Bronchial epithelial cell (primary cell): ENCODE results near the gene HSD17B2. TPM values are rescaled to one million over a fixed set of nuclear protein-coding genes. Genes with fewer than 3 reads are reported as not detected.

Experiments used
- DNase-seq: peaks from one replicate; pipeline ENCODE4 v3.0.0-alpha.2; 2010; ENCODE audit warnings: low read depth
- FAIRE-seq: peaks from 2 replicates; lab custom pipeline; 2011; peaks lifted over from hg19 to GRCh38; lab: Jason Lieb, UNC
- H3K27me3 ChIP-seq: 2 replicates; pipeline ENCODE4 v1.5.1; 2011; ENCODE audit warnings: low read length; ENCODE audit not compliant: control insufficient read depth, insufficient read depth
- H3K36me3 ChIP-seq: 2 replicates; pipeline ENCODE4 v1.5.1; 2011; ENCODE audit warnings: low read length; ENCODE audit not compliant: control insufficient read depth, insufficient read depth
- H3K4me3 ChIP-seq: 2 replicates; pipeline ENCODE4 v1.5.1; 2011; ENCODE audit warnings: mild to moderate bottlenecking, low read depth, low read length, control low read depth
- total RNA-seq: library from RNA; depleted of rRNA; stranded (reverse); fragments of >200 nt; gene quantifications from 2 replicates; pipeline ENCODE4 v1.2.1, GENCODE V29; 2014
- TF ChIP-seq, protein P1 (sequence below): IDR thresholded peaks from 2 replicates; pipeline ENCODE4 v1.5.1; 2011; ENCODE audit warnings: mild to moderate bottlenecking, moderate library complexity, low read length, control low read depth, inconsistent platforms; ENCODE audit not compliant: insufficient read depth, severe bottlenecking

Gene HSD17B2
- total RNA-seq, 1 donor from 2014 or later = 63.7 TPM

DNA sequence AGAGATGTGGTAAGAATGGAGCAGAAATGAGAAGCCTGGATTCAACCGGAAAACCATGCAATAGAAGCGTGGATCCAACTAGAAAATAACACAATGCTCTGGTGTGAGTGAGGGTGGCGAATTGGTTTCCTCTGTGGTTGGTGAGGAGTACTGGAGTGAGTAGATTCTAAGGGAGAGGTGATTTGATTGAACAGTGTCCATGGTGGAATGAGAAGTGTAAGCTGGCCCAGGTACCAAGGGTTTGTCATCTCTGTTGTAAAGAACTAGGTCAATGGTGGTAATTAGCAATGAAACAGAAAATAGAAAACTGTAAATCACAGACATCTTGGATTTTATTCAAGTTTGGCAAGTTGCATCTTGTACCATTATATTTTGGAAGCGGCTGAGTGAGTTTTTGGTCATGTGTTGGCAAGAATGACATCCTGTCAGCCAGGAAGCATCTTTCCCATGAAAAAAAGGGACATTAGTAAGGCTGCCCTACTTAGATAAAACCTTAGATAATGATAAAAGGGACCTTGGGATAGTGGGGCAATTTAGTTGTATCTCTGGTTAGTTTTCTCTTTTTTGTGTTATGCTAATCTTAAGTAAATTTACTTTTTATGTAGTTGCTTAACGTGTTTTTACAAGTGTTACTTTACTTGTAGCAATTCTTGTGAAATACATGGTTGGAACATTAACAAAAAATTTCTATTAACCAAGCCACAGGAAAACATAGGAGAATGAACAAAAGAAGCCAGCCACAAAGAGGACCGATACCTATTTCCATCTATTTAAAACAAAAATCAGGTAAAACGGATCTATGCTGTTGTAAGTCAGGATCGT, 20.9 kb downstream of the HSD17B2 start:
- Histone ChIP-seq H3K36me3 (no peaks in the 10 kb centered on the region), H3K4me3 (no peak overlapping the region), H3K27me3 (no peaks in the 10 kb centered on the region)
- FAIRE-seq (peak; percentile 58), DNase-seq (peak; percentile 91)
- TF ChIP-seq, protein P1, sequence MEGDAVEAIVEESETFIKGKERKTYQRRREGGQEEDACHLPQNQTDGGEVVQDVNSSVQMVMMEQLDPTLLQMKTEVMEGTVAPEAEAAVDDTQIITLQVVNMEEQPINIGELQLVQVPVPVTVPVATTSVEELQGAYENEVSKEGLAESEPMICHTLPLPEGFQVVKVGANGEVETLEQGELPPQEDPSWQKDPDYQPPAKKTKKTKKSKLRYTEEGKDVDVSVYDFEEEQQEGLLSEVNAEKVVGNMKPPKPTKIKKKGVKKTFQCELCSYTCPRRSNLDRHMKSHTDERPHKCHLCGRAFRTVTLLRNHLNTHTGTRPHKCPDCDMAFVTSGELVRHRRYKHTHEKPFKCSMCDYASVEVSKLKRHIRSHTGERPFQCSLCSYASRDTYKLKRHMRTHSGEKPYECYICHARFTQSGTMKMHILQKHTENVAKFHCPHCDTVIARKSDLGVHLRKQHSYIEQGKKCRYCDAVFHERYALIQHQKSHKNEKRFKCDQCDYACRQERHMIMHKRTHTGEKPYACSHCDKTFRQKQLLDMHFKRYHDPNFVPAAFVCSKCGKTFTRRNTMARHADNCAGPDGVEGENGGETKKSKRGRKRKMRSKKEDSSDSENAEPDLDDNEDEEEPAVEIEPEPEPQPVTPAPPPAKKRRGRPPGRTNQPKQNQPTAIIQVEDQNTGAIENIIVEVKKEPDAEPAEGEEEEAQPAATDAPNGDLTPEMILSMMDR = no peak

DNA sequence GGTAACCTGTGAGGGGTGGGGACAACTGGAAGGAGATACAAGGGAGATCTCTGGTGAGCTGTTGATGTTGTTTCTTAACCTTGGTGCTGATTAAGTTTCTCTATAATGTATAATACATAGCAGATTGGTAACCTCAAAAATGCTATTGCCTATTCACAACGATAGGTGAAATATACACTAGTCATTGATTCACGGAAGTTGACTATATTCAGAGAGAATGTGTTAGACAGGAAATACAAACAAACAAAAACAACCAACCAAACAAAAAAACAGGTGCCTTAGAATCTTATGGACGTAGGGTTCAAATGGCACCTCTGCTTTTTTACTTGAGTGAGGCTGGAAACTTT, 21.5 kb downstream of the HSD17B2 start:
- H3K27me3 ChIP-seq = no peaks in the 10 kb centered on the region
- peak; percentile 80 for DNase-seq
- TF ChIP-seq, protein P1 = no peak
- H3K4me3 ChIP-seq = no peak overlapping the region
- H3K36me3 ChIP-seq = no peaks in the 10 kb centered on the region
- FAIRE-seq = no peak

DNA sequence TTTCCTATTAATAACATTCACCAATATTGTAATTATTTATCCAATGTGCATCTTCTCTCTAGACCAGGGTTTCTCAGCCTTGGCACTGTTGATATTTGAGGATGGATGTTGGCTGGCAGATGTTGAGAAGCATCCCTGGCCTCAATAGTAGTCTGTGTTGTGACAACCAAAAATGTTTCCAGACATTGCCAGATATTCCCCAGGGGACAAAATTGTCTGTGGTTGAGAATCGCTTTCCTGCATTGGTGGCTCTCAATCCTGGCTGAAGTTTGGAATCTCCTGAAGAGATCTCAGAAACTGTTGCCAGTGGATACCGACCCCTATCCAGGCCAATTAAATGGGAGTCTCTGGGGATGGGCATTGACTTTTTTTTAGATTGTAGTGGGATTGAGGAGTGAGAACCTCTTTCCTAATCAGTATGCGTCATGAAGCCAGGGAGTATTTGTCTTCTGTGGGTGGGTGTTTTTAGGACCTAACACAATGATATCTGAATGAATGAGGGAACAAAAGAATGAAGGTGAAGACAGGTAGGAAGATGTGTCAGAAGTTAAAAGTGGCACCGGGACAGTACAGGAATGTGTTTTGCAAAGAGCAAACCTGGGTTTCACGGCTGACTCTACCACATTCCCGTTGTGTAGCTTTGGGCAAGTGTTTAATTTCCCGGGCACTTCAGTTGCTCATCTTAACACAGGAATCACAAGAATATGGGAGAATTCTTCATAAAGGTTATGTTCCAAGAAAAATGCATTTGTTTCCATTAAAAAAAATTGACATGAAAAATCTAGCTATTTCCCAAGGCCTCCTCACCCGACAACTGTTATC, 24.3 kb downstream of the HSD17B2 start:
- no peak for DNase-seq
- H3K4me3 ChIP-seq = no peak overlapping the region
- H3K27me3 ChIP-seq = no peaks in the 10 kb centered on the region
- FAIRE-seq = no peak
- TF ChIP-seq, protein P1 = no peak
- H3K36me3 ChIP-seq = no peaks in the 10 kb centered on the region

DNA sequence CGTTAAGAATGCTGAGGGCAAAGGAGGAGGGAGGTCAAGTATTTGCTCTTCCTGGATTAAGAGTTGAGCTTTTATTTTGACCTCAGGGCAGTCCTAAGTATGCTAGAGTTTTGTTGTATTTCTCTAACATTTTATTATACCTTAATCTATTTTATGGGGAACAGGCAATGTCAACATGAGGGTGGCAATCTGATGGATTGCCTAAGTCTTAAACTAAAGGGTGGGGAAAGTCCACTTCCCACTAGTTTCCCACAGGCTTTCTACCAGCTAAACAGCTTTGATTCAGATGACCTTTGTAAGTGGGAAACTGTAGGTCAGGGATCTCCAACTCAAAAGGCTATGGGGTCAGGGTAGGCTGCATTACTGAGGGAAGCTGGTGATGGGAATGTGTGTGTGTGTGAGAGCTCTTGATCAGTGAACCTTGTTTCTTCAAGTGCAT, 24.9 kb downstream of the HSD17B2 start:
- no peaks in the 10 kb centered on the region for H3K27me3 ChIP-seq
- no peak overlapping the region for H3K4me3 ChIP-seq
- H3K36me3 ChIP-seq = no peaks in the 10 kb centered on the region
- TF ChIP-seq, protein P1 = no peak
- FAIRE-seq (no peak), DNase-seq (no peak)

DNA sequence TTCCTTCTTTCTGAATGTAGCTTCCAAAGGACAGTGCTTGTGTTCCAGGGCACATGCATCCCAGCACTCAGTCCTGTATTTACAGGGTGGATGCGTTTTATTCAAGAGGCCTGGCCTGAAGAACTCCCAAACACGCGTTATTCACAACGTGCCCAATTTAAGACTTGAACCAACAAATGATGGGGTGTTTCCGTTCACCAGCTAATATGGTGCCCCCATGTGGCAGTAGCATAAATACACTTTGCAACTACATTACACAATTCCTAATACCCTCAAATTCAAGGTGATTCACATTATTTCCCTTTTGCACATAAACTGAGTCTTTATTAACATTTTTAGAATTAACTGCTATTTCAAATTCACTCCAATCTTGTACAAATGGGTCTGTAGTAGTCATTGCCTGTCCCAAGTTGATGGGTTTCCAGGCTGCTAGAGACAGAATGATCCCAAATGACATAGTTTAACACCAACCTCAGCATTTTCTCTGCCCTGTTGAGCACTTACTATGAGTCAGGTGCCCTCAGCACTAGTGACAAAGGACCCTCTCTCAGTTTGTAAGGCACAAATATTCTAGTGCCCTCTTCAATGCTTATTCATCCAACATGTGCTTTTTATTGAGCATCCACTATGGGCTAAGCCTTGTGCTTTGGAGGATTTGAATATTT, 26.9 kb downstream of the HSD17B2 start:
- DNase-seq (peak; percentile 63), FAIRE-seq (no peak)
- Histone ChIP-seq H3K4me3 (no peak overlapping the region), H3K27me3 (no peaks in the 10 kb centered on the region), H3K36me3 (no peaks in the 10 kb centered on the region)
- TF ChIP-seq, protein P1 = peak; percentile 51
